ENCODE measurements around the gene TAMALIN.

TAMALIN gene

GRCh38 chr12:52055731-52056711, 49.3 kb downstream of the TAMALIN start:
- DNase-seq, result no peak

DNA sequence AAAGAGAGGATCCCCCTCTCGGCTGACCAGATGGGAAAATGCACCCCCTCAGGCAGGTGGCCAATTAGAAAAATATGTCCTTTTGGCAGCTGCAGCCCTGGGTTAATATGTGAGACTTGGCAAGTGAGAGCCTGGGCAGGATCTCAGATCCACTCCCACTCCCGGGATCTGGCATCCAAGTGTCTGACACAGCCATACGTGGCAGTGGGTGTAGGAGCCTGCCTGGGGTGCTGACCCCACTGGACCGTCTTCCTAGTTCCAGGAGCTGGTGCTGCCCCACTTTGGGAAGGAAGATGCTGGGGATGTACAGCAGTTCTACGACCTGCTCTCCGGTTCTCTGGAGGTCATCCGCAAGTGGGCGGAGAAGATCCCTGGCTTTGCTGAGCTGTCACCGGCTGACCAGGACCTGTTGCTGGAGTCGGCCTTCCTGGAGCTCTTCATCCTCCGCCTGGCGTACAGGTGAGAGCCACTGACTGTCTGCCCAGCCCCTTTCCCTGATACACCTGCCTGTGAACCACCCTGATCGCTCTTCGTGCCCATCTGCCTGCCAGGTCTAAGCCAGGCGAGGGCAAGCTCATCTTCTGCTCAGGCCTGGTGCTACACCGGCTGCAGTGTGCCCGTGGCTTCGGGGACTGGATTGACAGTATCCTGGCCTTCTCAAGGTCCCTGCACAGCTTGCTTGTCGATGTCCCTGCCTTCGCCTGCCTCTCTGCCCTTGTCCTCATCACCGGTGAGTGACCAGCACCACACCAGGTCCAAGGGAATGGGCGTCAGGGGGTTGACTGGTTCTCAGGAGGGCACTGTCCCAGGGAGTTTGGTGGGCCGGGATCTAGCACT, 50.3 kb downstream of the TAMALIN start:
- DNase-seq, result no peak

- no peak for DNase-seq
These were observed 51.2 kb downstream of the TAMALIN start for GRCh38 chr12:52057638-52058576.

DNA sequence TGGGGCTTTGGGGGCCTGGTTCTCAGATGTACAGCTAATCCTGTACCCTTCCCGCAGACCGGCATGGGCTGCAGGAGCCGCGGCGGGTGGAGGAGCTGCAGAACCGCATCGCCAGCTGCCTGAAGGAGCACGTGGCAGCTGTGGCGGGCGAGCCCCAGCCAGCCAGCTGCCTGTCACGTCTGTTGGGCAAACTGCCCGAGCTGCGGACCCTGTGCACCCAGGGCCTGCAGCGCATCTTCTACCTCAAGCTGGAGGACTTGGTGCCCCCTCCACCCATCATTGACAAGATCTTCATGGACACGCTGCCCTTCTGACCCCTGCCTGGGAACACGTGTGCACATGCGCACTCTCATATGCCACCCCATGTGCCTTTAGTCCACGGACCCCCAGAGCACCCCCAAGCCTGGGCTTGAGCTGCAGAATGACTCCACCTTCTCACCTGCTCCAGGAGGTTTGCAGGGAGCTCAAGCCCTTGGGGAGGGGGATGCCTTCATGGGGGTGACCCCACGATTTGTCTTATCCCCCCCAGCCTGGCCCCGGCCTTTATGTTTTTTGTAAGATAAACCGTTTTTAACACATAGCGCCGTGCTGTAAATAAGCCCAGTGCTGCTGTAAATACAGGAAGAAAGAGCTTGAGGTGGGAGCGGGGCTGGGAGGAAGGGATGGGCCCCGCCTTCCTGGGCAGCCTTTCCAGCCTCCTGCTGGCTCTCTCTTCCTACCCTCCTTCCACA, 52.0 kb downstream of the TAMALIN start:
- DNase-seq, result no peak

DNA sequence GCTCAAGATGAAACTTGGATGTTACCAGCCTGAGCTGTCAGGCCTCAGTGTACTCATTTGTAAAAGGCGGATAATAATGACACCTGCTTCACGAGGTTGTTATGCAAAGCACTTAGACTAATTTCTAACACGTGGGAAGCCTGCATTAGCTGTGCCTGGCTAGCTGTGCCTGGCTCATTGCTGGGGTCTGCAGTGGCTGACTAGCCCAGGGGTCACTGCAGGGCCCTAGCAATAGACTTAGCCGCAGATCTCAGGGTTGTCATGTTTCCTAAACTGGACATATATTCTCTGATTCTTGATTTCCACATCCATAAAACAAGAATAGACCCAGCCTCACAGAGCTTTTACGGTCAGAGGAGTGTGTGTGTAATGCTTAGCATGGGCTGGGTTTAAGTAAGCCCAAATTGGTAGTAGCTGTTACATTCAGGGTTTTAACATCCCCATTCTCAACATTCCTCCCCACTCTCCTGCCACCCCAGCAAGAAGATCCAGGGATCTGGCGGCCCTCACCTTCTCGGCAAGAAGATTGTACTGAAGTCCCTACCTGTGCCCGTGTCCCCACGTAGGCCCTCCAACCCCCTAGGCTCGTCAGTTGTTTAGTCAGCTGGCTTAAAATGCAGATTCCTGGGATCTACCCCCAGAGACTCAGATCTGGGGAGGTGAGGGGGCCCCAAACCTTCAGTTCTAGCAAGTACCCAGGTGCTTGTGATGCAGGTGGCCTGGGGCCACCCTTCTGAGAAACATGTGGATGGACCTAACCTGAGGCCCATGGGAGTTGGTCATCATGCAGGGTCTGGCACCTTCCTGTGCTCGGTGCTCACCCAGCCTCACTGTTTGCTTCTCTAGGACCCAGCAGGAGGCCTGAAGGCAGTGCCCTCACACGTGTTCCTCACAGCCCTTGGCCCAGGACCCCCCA, 53.1 kb downstream of the TAMALIN start:
- no peak for DNase-seq

DNA sequence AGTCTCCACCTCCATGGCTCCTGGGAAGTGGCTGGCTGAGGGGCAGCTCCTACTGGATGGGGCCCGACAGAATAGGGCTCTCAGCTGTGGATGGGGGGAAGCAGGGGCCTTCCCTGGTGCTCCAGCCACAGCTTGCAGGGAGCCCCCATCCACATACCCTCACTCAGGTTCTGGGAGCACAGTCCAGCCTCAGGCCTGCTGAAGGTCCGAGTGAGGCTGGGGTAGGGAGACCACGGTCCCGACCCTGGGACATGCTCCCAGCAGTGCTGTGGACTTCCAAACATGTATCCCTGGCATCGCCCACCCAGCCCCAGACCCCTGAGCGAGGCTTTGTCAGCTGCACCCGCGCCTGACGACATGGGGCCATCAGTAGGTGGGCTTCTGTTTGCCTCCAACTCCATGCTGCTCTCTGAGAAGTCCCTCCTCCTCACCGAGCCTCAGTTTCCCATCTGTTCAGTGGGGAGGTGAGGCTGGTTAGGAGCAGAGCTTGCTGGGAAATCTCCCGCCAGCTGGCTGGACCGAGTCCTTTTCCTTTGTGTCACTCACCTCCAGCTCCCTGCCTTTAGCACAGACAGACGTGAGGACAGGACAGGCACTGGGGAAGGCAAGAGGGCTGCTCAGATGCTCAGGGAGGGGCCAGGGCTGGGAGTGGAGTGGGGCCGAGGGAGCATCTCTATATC, 53.9 kb downstream of the TAMALIN start:
- no peak for DNase-seq

DNA sequence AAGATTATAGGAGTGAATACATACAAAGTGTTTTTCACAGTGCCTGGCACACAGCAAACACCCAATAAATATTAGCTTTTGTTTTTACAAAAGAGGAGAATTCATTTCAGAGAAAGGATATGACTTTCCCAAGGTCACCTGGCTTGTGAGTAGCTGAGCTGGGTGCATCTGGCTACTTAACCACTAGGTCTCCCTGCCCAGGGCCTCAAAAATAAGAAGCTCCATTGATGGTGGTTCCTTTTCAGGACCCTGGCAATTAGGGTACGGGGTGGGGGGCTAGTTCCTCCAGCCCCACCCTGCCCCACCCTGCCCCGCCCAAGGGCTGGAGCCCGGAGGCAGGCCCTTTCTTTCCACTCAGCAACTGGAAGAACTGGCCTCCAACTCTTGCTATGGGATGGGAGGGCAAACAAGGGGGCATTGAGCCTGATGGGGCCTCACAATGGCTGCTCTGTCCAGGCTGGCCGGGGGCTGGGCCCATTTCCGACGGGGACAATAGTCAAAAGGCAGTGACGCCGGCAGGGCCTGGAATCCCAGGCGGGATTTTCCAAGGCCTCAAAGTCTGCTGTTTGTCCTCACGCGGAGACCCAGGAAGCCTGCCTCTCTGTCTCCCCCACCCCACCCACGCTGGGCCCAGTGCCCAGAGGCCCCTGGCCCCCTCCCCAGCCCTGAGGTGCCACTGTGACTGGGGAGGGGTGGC, 54.9 kb downstream of the TAMALIN start:
- DNase-seq, result no peak

GRCh38 chr12:52062167-52063081, 55.7 kb downstream of the TAMALIN start:
- DNase-seq, result no peak

DNA sequence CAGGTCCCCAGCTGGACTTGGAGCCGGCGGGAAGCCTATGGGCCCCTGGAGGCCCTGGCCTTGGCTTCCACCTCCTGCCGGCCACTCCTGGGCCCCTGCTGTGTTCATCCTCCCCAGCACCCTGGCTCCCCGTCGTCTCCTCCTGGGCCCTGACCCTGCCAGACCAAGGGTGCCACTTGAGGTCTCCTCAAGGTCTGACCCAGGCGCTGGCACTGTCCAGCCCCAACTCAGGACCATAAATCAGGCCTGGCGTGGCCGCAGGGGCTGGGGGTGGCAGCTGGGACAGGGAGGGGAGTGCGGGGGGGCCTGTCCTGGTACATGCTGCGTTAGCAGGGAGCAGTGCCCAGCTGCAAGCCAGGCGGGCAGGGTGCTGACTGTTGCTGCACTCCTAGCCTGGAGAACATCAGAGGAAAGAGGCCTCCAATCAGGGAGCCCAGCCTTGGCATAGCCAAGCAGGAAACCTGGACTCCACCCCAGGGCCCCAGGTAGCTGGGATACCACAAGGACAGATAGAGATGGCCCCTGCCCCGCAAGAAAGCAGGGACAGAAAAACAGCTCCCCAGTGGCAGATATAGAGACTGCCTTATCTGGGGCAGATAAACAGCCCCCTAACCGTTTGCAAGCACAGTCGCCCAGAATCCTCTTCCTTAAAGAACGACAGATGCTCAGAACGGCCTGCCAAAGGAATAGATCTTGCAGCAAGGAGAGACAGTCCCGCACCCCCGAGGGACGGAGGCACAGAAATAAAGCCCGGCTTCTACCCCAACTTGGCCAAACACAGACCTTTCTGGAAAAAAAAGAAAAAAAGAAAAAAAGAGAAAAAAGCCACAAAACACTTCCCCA, 56.6 kb downstream of the TAMALIN start:
- no peak for DNase-seq

DNA sequence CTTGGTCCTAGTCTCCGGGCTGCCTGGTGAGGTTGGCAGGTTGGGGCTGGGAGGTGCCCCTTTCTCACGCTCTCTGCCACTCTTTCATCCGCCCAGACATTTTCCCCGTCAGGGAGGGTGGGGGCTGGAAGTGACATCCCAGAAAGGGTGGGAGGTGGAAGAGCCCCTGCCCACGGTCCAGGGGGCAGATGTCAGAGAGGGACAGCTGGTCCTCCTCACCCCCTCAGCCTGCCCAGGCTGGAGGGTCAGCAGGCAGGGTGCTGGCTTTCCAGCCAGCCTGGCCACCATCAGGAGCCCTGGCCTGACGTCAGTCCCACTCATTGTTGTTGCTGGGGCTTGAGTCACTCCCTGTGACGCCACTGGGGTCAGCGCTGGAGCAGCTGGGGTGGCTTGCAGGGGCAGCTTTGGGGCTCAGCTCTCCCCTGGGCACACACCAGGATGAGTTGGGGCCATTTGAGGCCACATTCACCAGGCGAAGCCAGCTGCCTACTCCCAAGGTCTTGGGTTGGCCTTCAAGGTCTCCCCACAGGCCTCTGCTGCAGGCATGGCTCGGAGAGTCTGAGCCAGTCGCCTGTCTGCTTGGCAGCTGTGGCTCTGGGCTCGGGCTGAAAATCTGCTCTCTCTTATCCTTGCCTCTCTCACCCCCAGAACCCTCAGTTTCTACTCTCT, 57.4 kb downstream of the TAMALIN start:
- no peak for DNase-seq
